Esophagus muscularis mucosa (tissue), 4 donors: ENCODE results near the gene C3orf33. TPM values are rescaled to one million over a fixed set of nuclear protein-coding genes. Genes with fewer than 3 reads are reported as not detected.

Experiments used
- DNase-seq: peaks from one replicate; pipeline ENCODE4 v3.0.0-alpha.2; 2017; ENCODE audit errors: extremely low spot score
- H3K27ac ChIP-seq, 4 donors: fragments of 200-600 bp; sonication (generic); replicated peaks in 1 of 4; 1 replicate in 3 of 4; 2 replicates in 1 of 4; pipeline ENCODE4 v1.5.1; 2016 to 2019; ENCODE audit warnings: mild to moderate bottlenecking in 1 of 4
- H3K27me3 ChIP-seq, 4 donors: fragments of 200-600 bp; sonication (generic); one replicate each; pipeline versions ENCODE4 v1.5.1 to v1.6.0; 2016 to 2019
- H3K36me3 ChIP-seq, 4 donors: fragments of 200-600 bp; sonication (generic); one replicate each; pipeline ENCODE4 v1.5.1; 2016 to 2019
- H3K4me1 ChIP-seq, 4 donors: fragments of 200-600 bp; sonication (generic); one replicate each; pipeline ENCODE4 v1.5.1; 2016 to 2019
- H3K4me3 ChIP-seq, 4 donors: fragments of 200-600 bp; sonication (generic); 1 replicate in 2 of 4; 2 replicates in 2 of 4; pipeline ENCODE4 v1.5.1; 2016 to 2019; ENCODE audit warnings: mild to moderate bottlenecking in 4 of 4, moderate library complexity in 1 of 4
- H3K9me3 ChIP-seq, 4 donors: fragments of 200-600 bp; sonication (generic); 1 replicate in 3 of 4; 2 replicates in 1 of 4; pipeline ENCODE4 v1.5.1; 2016 to 2019
- CTCF ChIP-seq, 3 experiments: fragments of 200-600 bp in 2 of 3; fragments of 450-650 bp in 1 of 3; sonication (generic) in 2 of 3; IDR thresholded peaks; one replicate each; pipeline ENCODE4 v1.5.1; 2017 to 2019; ENCODE audit warnings: antibody characterized with exemption in 3 of 3, mild to moderate bottlenecking in 2 of 3, moderate library complexity in 1 of 3
- EP300 ChIP-seq: sonication (generic); formaldehyde crosslinking; IDR thresholded peaks from one replicate; pipeline ENCODE4 v1.6.1; 2017; ENCODE audit warnings: antibody characterized with exemption
- POLR2A ChIP-seq: fragments of 450-650 bp; IDR thresholded peaks from one replicate; pipeline ENCODE4 v1.6.1; 2017; ENCODE audit warnings: antibody characterized with exemption, moderate library complexity, mild to moderate bottlenecking, low read depth
- POLR2AphosphoS5 ChIP-seq, 2 donors: sonication (generic); formaldehyde crosslinking; IDR thresholded peaks; one replicate each; pipeline ENCODE4 v1.6.1; 2017; ENCODE audit warnings: antibody characterized with exemption in 2 of 2
- WGBS: methylation state at CpG from one replicate; pipeline ENCODE4 v1.1.5; 2018; 5-methylcytosine and 5-hydroxymethylcytosine counted together
- intact Hi-C: fragments of 100-400 bp; cut with DNase I; formaldehyde crosslinking; loops from one replicate; pipeline ENCODE4 v1.15.1; 2023
- total RNA-seq, 4 donors: library from RNA; depleted of rRNA; stranded (reverse); fragments of >200 nt; gene quantifications; one replicate each; pipeline versions ENCODE4 v1.1.0 to v1.2.1, GENCODE V29; 2016

The C3orf33 gene
- total RNA-seq, 4 donors from 2014 or later = 2.8 to 3.7 (median 3.1) TPM

GRCh38 chr3:155780291-155780690 lies 25.8 kb downstream of the C3orf33 start:
- Histone ChIP-seq H3K4me3 (no peak overlapping the region), H3K36me3 (peaks cover 8 to 38% (median 16%) of the 10 kb centered on the region in 4 donors), H3K9me3 (peaks cover 0 to 13% (median 10%) of the 10 kb centered on the region in 4 donors), H3K27me3 (no peaks in the 10 kb centered on the region), H3K4me1 (no peaks in the 10 kb centered on the region), H3K27ac (no peak overlapping the region)
- TF ChIP-seq POLR2AphosphoS5 (IDR thresholded peaks at IDR 0.05) = no peak
- no peak for TF ChIP-seq CTCF (IDR thresholded peaks at IDR 0.05)
- no peak for TF ChIP-seq POLR2A
- TF ChIP-seq EP300 = no peak
- intact Hi-C loops = no loop called here
- no peak for DNase-seq

- peaks cover 0 to 13% (median 10%) of the 10 kb centered on the region in 4 donors for H3K9me3 ChIP-seq
- intact Hi-C loops = no loop called here
- H3K27ac ChIP-seq = no peak overlapping the region
- no peak for DNase-seq
- H3K4me1 ChIP-seq = peaks cover 0 to 4% (median 3%) of the 10 kb centered on the region in 4 donors
- H3K27me3 ChIP-seq = no peaks in the 10 kb centered on the region
- TF ChIP-seq POLR2A (no peak), POLR2AphosphoS5 (IDR thresholded peaks at IDR 0.05) (no peak), EP300 (no peak), CTCF (IDR thresholded peaks at IDR 0.05) (no peak)
- H3K36me3 ChIP-seq = peaks cover 8 to 31% (median 16%) of the 10 kb centered on the region in 4 donors
- H3K4me3 ChIP-seq = no peak overlapping the region
Measured at GRCh38 chr3:155778462-155778861, 27.6 kb downstream of the C3orf33 start.

GRCh38 chr3:155772801-155773200 lies 33.3 kb downstream of the C3orf33 start:
- H3K36me3 ChIP-seq = peaks cover 0 to 29% (median 9%) of the 10 kb centered on the region in 4 donors
- DNase-seq = no peak
- no peak overlapping the region for H3K27ac ChIP-seq
- no peak overlapping the region for H3K4me3 ChIP-seq
- peaks cover 0 to 15% (median 12%) of the 10 kb centered on the region in 4 donors for H3K4me1 ChIP-seq
- TF ChIP-seq POLR2AphosphoS5 (IDR thresholded peaks at IDR 0.05) = no peak
- TF ChIP-seq CTCF (IDR thresholded peaks at IDR 0.05) = no peak
- TF ChIP-seq EP300 = no peak
- TF ChIP-seq POLR2A = no peak
- no peaks in the 10 kb centered on the region for H3K9me3 ChIP-seq
- intact Hi-C loops = no loop called here
- WGBS = 82% methylated on average over 1 of the region's 1 CpG
- H3K27me3 ChIP-seq = no peaks in the 10 kb centered on the region

- Histone ChIP-seq H3K27ac (no peak overlapping the region), H3K4me3 (no peak overlapping the region), H3K9me3 (no peaks in the 10 kb centered on the region), H3K4me1 (peaks cover 0 to 15% (median 12%) of the 10 kb centered on the region in 4 donors), H3K36me3 (peaks cover 3 to 35% (median 14%) of the 10 kb centered on the region in 4 donors), H3K27me3 (no peaks in the 10 kb centered on the region)
- no peak for TF ChIP-seq CTCF (IDR thresholded peaks at IDR 0.05)
- no peak for TF ChIP-seq POLR2A
- no peak for TF ChIP-seq POLR2AphosphoS5 (IDR thresholded peaks at IDR 0.05)
- TF ChIP-seq EP300 = no peak
- intact Hi-C loops = no loop called here
- DNase-seq = no peak
- 97% methylated on average over 6 of the region's 6 CpGs for WGBS
Measured at GRCh38 chr3:155771126-155771525, 35.0 kb downstream of the C3orf33 start.

- peaks cover 3 to 34% (median 17%) of the 10 kb centered on the region in 4 donors for H3K36me3 ChIP-seq
- TF ChIP-seq EP300 = no peak
- no peak for TF ChIP-seq POLR2AphosphoS5 (IDR thresholded peaks at IDR 0.05)
- no peak for TF ChIP-seq POLR2A
- TF ChIP-seq CTCF (IDR thresholded peaks at IDR 0.05) = no peak
- no peaks in the 10 kb centered on the region for H3K4me1 ChIP-seq
- intact Hi-C loops = no loop called here
- H3K9me3 ChIP-seq = no peaks in the 10 kb centered on the region
- no peaks in the 10 kb centered on the region for H3K27me3 ChIP-seq
- no peak for DNase-seq
- H3K27ac ChIP-seq = no peak overlapping the region
- 67% methylated on average over 1 of the region's 1 CpG for WGBS
- H3K4me3 ChIP-seq = no peak overlapping the region
Measured at GRCh38 chr3:155766206-155766605, 39.9 kb downstream of the C3orf33 start.
